Measurements from ENCODE around the gene FGGY.

The FGGY gene

GRCh38 chr1:59399642-59400041, 102.7 kb downstream of the FGGY start:
- Histone ChIP-seq H3K9me3 (ENCODE audit: severe bottlenecking) (no peaks in the 10 kb centered on the region), H3K4me3 (ENCODE audit: low read depth, low read length) (no peak overlapping the region), H3K27ac (no peak overlapping the region), H3K36me3 (no peaks in the 10 kb centered on the region), H3K27me3 (ENCODE audit: insufficient read depth, low read depth, severe bottlenecking) (no peaks in the 10 kb centered on the region)
- DNase-seq = no peak
- no peak for TF ChIP-seq CTCF (IDR thresholded peaks at IDR 0.05; ENCODE audit: low read depth, low read length)

- H3K36me3 ChIP-seq = no peaks in the 10 kb centered on the region
- DNase-seq = no peak
- no peak for TF ChIP-seq CTCF (IDR thresholded peaks at IDR 0.05; ENCODE audit: low read depth, low read length)
Observed at GRCh38 chr1:59401581-59401980, 104.7 kb downstream of the FGGY start.

GRCh38 chr1:59404796-59405195, 107.9 kb downstream of the FGGY start:
- TF ChIP-seq CTCF (IDR thresholded peaks at IDR 0.05; ENCODE audit: low read depth, low read length) = no peak
- Histone ChIP-seq H3K27ac (peak overlapping the region; percentile 64), H3K27me3 (ENCODE audit: insufficient read depth, low read depth, severe bottlenecking) (no peaks in the 10 kb centered on the region), H3K9me3 (ENCODE audit: severe bottlenecking) (peaks cover 4% of the 10 kb centered on the region), H3K4me3 (ENCODE audit: low read depth, low read length) (no peak overlapping the region), H3K36me3 (no peaks in the 10 kb centered on the region)
- DNase-seq = peak; percentile 64

More at GRCh38 chr1:59401581-59401980, 104.7 kb downstream of the FGGY start:
- Histone ChIP-seq H3K4me3 (ENCODE audit: low read depth, low read length) (no peak overlapping the region), H3K27me3 (ENCODE audit: insufficient read depth, low read depth, severe bottlenecking) (no peaks in the 10 kb centered on the region), H3K9me3 (ENCODE audit: severe bottlenecking) (peaks cover 4% of the 10 kb centered on the region), H3K27ac (no peak overlapping the region)

- Histone ChIP-seq H3K27ac (peak overlapping the region; percentile 64), H3K9me3 (ENCODE audit: severe bottlenecking) (peaks cover 6% of the 10 kb centered on the region), H3K4me3 (ENCODE audit: low read depth, low read length) (no peak overlapping the region), H3K27me3 (ENCODE audit: insufficient read depth, low read depth, severe bottlenecking) (no peaks in the 10 kb centered on the region), H3K36me3 (no peaks in the 10 kb centered on the region)
- TF ChIP-seq CTCF (IDR thresholded peaks at IDR 0.05; ENCODE audit: low read depth, low read length) = no peak
- DNase-seq = no peak
Observed at GRCh38 chr1:59406437-59407164, 109.7 kb downstream of the FGGY start.

- no peak for DNase-seq
- no peaks in the 10 kb centered on the region for H3K27me3 ChIP-seq (ENCODE audit: insufficient read depth, low read depth, severe bottlenecking)
- H3K4me3 ChIP-seq (ENCODE audit: low read depth, low read length) = no peak overlapping the region
- peak overlapping the region; percentile 37; the same call in 1 of the 2 replicates for H3K27ac ChIP-seq
- H3K9me3 ChIP-seq (ENCODE audit: severe bottlenecking) = peaks cover 6% of the 10 kb centered on the region
- no peaks in the 10 kb centered on the region for H3K36me3 ChIP-seq
- TF ChIP-seq CTCF (IDR thresholded peaks at IDR 0.05; ENCODE audit: low read depth, low read length) = no peak
Observed at GRCh38 chr1:59408608-59409240, 111.8 kb downstream of the FGGY start.
